Mesenchymal stem cell (in vitro differentiated cells and primary cell): Measurements from ENCODE around the gene SGPP2.

ENCODE experiments used
- DNase-seq: peaks from one replicate; pipeline ENCODE4 v3.0.0-alpha.2; 2013
- H2AFZ ChIP-seq: one replicate; pipeline ENCODE4 v1.6.1; 2013; ENCODE audit warnings: low read depth, mild to moderate bottlenecking, control low read depth, inconsistent platforms, low read length, moderate library complexity
- H2AK5ac ChIP-seq: 2 replicates; pipeline ENCODE4 v1.6.1; 2013; ENCODE audit warnings: low read length, moderate library complexity, mild to moderate bottlenecking, inconsistent platforms; ENCODE audit not compliant: severe bottlenecking
- H2BK120ac ChIP-seq: one replicate; pipeline ENCODE4 v1.6.1; 2013; ENCODE audit warnings: low read depth, mild to moderate bottlenecking, inconsistent platforms, low read length, moderate library complexity
- H2BK12ac ChIP-seq, 2 experiments: one replicate each; pipeline ENCODE4 v1.6.1; 2013; ENCODE audit warnings: inconsistent platforms in 2 of 2, low read length in 2 of 2, mild to moderate bottlenecking in 2 of 2, moderate library complexity in 2 of 2, control low read depth in 1 of 2
- H2BK15ac ChIP-seq: one replicate; pipeline ENCODE4 v1.6.1; 2013; ENCODE audit warnings: mild to moderate bottlenecking, low read depth, inconsistent platforms; ENCODE audit not compliant: poor library complexity, severe bottlenecking
- H2BK5ac ChIP-seq: 2 replicates; pipeline ENCODE4 v1.6.1; 2013; ENCODE audit warnings: low read depth, mild to moderate bottlenecking, low read length, control low read depth, inconsistent platforms; ENCODE audit not compliant: poor library complexity, severe bottlenecking
- H3K14ac ChIP-seq, 2 experiments: one replicate each; pipeline ENCODE4 v1.6.1; 2013; ENCODE audit warnings: inconsistent platforms in 2 of 2, low read length in 2 of 2, control low read depth in 1 of 2, mild to moderate bottlenecking in 1 of 2, moderate library complexity in 1 of 2
- H3K18ac ChIP-seq, 2 experiments: one replicate each; pipeline ENCODE4 v1.6.1; 2013; ENCODE audit warnings: inconsistent platforms in 2 of 2, low read length in 2 of 2, control low read depth in 1 of 2, low read depth in 1 of 2, mild to moderate bottlenecking in 1 of 2
- H3K23ac ChIP-seq, 2 experiments: one replicate each; pipeline ENCODE4 v1.6.1; 2013; ENCODE audit warnings: inconsistent platforms in 2 of 2, low read length in 2 of 2, mild to moderate bottlenecking in 2 of 2, moderate library complexity in 2 of 2, control low read depth in 1 of 2
- H3K27ac ChIP-seq: 2 replicates; pipeline ENCODE4 v1.5.1; 2013; ENCODE audit warnings: mild to moderate bottlenecking, moderate library complexity, low read length, control low read depth, inconsistent platforms; ENCODE audit not compliant: poor library complexity, severe bottlenecking
- H3K27me3 ChIP-seq, 2 experiments: 2 replicates each; pipeline versions ENCODE4 v1.6.1 to v1.7.0; 2013; ENCODE audit warnings: low read length in 2 of 2, mild to moderate bottlenecking in 2 of 2, moderate library complexity in 2 of 2, control low read depth in 1 of 2, inconsistent platforms in 1 of 2; ENCODE audit not compliant: control insufficient read depth in 1 of 2, insufficient read depth in 1 of 2
- H3K36me3 ChIP-seq, 2 experiments: 2 replicates each; pipeline versions ENCODE4 v1.6.1 to v1.7.0; 2013; ENCODE audit warnings: low read length in 2 of 2, control low read depth in 1 of 2, inconsistent platforms in 1 of 2, low read depth in 1 of 2, mild to moderate bottlenecking in 1 of 2; ENCODE audit not compliant: insufficient read depth in 2 of 2, control insufficient read depth in 1 of 2
- H3K4ac ChIP-seq, 2 experiments: one replicate each; pipeline ENCODE4 v1.6.1; 2013; ENCODE audit warnings: inconsistent platforms in 2 of 2, low read length in 2 of 2, mild to moderate bottlenecking in 2 of 2, moderate library complexity in 2 of 2, control low read depth in 1 of 2, low read depth in 1 of 2
- H3K4me1 ChIP-seq: 2 replicates; pipeline ENCODE4 v1.6.1; 2013; ENCODE audit warnings: low read depth, low read length, control low read depth; ENCODE audit not compliant: control insufficient read depth, insufficient read depth
- H3K4me2 ChIP-seq: 2 replicates; pipeline ENCODE4 v1.6.1; 2013; ENCODE audit warnings: low read length, mild to moderate bottlenecking, inconsistent platforms; ENCODE audit not compliant: poor library complexity, severe bottlenecking
- H3K4me3 ChIP-seq, 2 experiments: 2 replicates each; pipeline versions ENCODE4 v1.5.1 to v1.7.0; 2013; ENCODE audit warnings: low read length in 2 of 2, mild to moderate bottlenecking in 2 of 2, control low read depth in 1 of 2, low read depth in 1 of 2; ENCODE audit not compliant: insufficient read depth in 1 of 2
- H3K79me1 ChIP-seq: replicated peaks from 2 replicates; pipeline ENCODE4 v1.6.1; 2013; ENCODE audit warnings: mild to moderate bottlenecking, control low read depth, low read length, inconsistent platforms; ENCODE audit not compliant: poor library complexity, severe bottlenecking
- H3K9ac ChIP-seq: 2 replicates; pipeline ENCODE4 v1.7.0; 2013; ENCODE audit warnings: mild to moderate bottlenecking, low read length, moderate library complexity
- H3K9me3 ChIP-seq: 2 replicates; pipeline ENCODE4 v1.7.0; 2013; ENCODE audit warnings: mild to moderate bottlenecking, low read length; ENCODE audit not compliant: control insufficient read depth
- H4K8ac ChIP-seq: one replicate; pipeline ENCODE4 v1.6.1; 2013; ENCODE audit warnings: inconsistent platforms, mild to moderate bottlenecking, low read length, moderate library complexity
- H4K91ac ChIP-seq: one replicate; pipeline ENCODE4 v1.6.1; 2013; ENCODE audit warnings: mild to moderate bottlenecking, low read length, inconsistent platforms
- WGBS: methylation state at CpG from one replicate; pipeline ENCODE4 v1.1.7; 2013; ENCODE audit warnings: mixed read lengths; 5-methylcytosine and 5-hydroxymethylcytosine counted together

Gene SGPP2

DNA sequence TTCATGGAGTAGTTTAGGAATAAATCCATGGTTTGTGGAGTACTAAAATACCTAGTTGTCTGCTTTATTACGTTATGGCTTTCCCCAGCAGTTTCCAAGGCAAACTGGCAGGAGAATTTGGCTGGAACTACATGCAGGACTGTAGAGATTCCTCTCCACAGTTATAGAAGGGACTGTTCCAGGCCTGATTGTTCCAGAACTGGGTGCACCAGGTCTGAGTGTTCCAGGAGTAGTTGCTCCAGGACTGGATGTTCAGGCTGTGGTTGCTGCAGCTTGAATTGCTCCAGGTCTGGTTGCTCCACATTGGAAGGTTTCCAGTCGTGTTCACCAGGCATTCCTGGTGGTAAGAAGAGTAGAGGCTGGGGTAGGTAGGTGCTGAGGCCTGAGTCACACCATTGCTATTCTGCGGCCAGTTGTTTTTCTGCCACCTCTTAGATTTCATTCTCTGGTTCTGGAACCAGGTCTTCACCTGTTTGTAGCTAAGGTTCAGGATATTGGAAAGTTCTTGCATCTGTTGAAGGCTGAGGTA is 28.1 kb downstream of the SGPP2 start:
- H2BK15ac ChIP-seq = no peak overlapping the region
- no peak overlapping the region for H3K18ac ChIP-seq
- H4K91ac ChIP-seq = no peak overlapping the region
- H3K4me3 ChIP-seq = no peak overlapping the region
- H2AFZ ChIP-seq = no peak overlapping the region
- no peak overlapping the region for H2BK5ac ChIP-seq
- H2BK12ac ChIP-seq = no peak overlapping the region
- H3K14ac ChIP-seq = no peak overlapping the region
- no peaks in the 10 kb centered on the region for H3K4me1 ChIP-seq
- H2BK120ac ChIP-seq = no peak overlapping the region
- no peaks in the 10 kb centered on the region for H3K36me3 ChIP-seq
- H3K9me3 ChIP-seq = no peaks in the 10 kb centered on the region
- WGBS = 86% methylated on average over 3 of the region's 3 CpGs
- no peak overlapping the region for H3K23ac ChIP-seq
- H3K4me2 ChIP-seq = no peak overlapping the region
- H3K9ac ChIP-seq = no peak overlapping the region
- no peak overlapping the region for H2AK5ac ChIP-seq
- no peaks in the 10 kb centered on the region for H3K79me1 ChIP-seq
- H3K27me3 ChIP-seq = peaks cover 42 to 50% of the 10 kb centered on the region in 2 experiments
- H3K4ac ChIP-seq = peak overlapping the region in 1 of 2 experiments; percentile 2
- DNase-seq = no peak
- no peak overlapping the region for H4K8ac ChIP-seq
- no peak overlapping the region for H3K27ac ChIP-seq

GRCh38 chr2:222456479-222457077 is 32.2 kb downstream of the SGPP2 start:
- Histone ChIP-seq H2AFZ (no peak overlapping the region), H3K27ac (no peak overlapping the region), H3K18ac (no peak overlapping the region), H2BK15ac (no peak overlapping the region), H4K91ac (no peak overlapping the region), H3K23ac (no peak overlapping the region), H3K9me3 (no peaks in the 10 kb centered on the region), H3K79me1 (no peaks in the 10 kb centered on the region), H2BK12ac (no peak overlapping the region), H3K14ac (no peak overlapping the region), H3K4me2 (no peak overlapping the region), H2AK5ac (no peak overlapping the region), H3K9ac (no peak overlapping the region), H3K4ac (no peak overlapping the region), H3K4me3 (no peak overlapping the region), H3K27me3 (peaks cover 9 to 16% of the 10 kb centered on the region in 2 experiments), H2BK120ac (no peak overlapping the region), H4K8ac (no peak overlapping the region), H3K4me1 (no peaks in the 10 kb centered on the region), H3K36me3 (no peaks in the 10 kb centered on the region), H2BK5ac (no peak overlapping the region)
- no peak for DNase-seq
- no CpG with 5 or more reads among the region's 4 CpGs for WGBS

GRCh38 chr2:222459983-222460382 is 35.6 kb downstream of the SGPP2 start:
- 95% methylated on average over 10 of the region's 10 CpGs for WGBS
- Histone ChIP-seq H3K4ac (no peak overlapping the region), H2BK120ac (no peak overlapping the region), H3K14ac (no peak overlapping the region), H3K18ac (no peak overlapping the region), H3K4me1 (no peaks in the 10 kb centered on the region), H4K91ac (no peak overlapping the region), H4K8ac (no peak overlapping the region), H3K9me3 (no peaks in the 10 kb centered on the region), H2AK5ac (no peak overlapping the region), H2BK15ac (no peak overlapping the region), H3K4me3 (no peak overlapping the region), H3K9ac (no peak overlapping the region), H3K27me3 (peaks cover 5 to 26% of the 10 kb centered on the region in 2 experiments), H2BK12ac (no peak overlapping the region), H3K79me1 (no peaks in the 10 kb centered on the region), H2AFZ (no peak overlapping the region), H3K27ac (no peak overlapping the region), H3K4me2 (no peak overlapping the region), H3K23ac (no peak overlapping the region), H2BK5ac (no peak overlapping the region), H3K36me3 (no peaks in the 10 kb centered on the region)
- DNase-seq = no peak

DNA sequence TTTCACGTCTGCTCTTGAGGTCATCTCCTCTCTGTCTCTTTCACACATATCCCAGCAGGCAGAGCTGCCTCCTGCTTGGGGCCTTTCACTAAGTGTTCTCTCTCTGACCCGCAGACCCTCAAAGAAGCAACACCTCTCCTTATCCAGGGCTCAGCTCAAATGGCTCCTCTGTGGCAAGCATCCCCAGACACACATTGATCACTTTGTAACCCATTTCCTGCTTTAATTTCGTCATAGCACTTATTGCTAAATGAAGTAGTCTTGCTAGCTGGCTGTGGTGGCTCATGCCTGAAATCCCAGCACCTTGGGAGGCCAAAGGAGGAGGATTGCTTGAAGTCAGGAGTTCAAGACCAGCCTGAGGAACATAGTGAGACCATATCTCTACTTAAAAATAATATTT is 41.4 kb downstream of the SGPP2 start:
- Histone ChIP-seq H3K4ac (no peak overlapping the region), H3K4me2 (no peak overlapping the region), H3K79me1 (no peaks in the 10 kb centered on the region), H4K91ac (no peak overlapping the region), H2AFZ (no peak overlapping the region), H3K27me3 (peaks cover 19 to 39% of the 10 kb centered on the region in 2 experiments), H3K36me3 (no peaks in the 10 kb centered on the region), H3K9me3 (no peaks in the 10 kb centered on the region), H3K23ac (no peak overlapping the region), H4K8ac (no peak overlapping the region), H3K18ac (no peak overlapping the region), H2BK15ac (no peak overlapping the region), H3K27ac (no peak overlapping the region), H3K4me1 (no peaks in the 10 kb centered on the region), H2BK12ac (no peak overlapping the region), H2BK120ac (no peak overlapping the region), H2BK5ac (no peak overlapping the region), H3K4me3 (no peak overlapping the region), H2AK5ac (no peak overlapping the region), H3K9ac (no peak overlapping the region), H3K14ac (no peak overlapping the region)
- WGBS = 37% methylated on average over 2 of the region's 3 CpGs
- DNase-seq = peak; percentile 23
